PFSK-1 (cell line): ENCODE data around the gene GTPBP3.

Experiments used
- FOXP2 ChIP-seq: optimal IDR thresholded peaks from 2 replicates; pipeline ENCODE3; 2011; ENCODE audit warnings: borderline replicate concordance, control low read depth, inconsistent platforms; ENCODE audit not compliant: insufficient read depth; ENCODE audit errors: extremely low read length, extremely low read depth
- POLR2AphosphoS5 ChIP-seq: IDR thresholded peaks from 2 replicates; pipeline ENCODE4 v1.6.1; 2012; ENCODE audit warnings: low read depth, mild to moderate bottlenecking, control low read depth, low read length, moderate library complexity
- SIN3A ChIP-seq: IDR thresholded peaks from 2 replicates; pipeline ENCODE4 v1.6.1; 2012; ENCODE audit warnings: mild to moderate bottlenecking, low read length, moderate library complexity, borderline replicate concordance; ENCODE audit not compliant: insufficient read depth
- TAF1 ChIP-seq: IDR thresholded peaks from 2 replicates; pipeline ENCODE4 v1.6.1; 2012; ENCODE audit warnings: low read length, control low read depth, borderline replicate concordance; ENCODE audit not compliant: insufficient read depth
- TF ChIP-seq, protein P1 (sequence below), 2 experiments: IDR thresholded peaks; 2 replicates each; pipeline versions ENCODE4 v1.6.1 to v1.8.0; 2011 to 2012; ENCODE audit warnings: low read depth in 2 of 2, low read length in 2 of 2, control low read depth in 1 of 2, inconsistent platforms in 1 of 2, mild to moderate bottlenecking in 1 of 2, moderate library complexity in 1 of 2; ENCODE audit not compliant: insufficient read depth in 1 of 2

The GTPBP3 gene

DNA sequence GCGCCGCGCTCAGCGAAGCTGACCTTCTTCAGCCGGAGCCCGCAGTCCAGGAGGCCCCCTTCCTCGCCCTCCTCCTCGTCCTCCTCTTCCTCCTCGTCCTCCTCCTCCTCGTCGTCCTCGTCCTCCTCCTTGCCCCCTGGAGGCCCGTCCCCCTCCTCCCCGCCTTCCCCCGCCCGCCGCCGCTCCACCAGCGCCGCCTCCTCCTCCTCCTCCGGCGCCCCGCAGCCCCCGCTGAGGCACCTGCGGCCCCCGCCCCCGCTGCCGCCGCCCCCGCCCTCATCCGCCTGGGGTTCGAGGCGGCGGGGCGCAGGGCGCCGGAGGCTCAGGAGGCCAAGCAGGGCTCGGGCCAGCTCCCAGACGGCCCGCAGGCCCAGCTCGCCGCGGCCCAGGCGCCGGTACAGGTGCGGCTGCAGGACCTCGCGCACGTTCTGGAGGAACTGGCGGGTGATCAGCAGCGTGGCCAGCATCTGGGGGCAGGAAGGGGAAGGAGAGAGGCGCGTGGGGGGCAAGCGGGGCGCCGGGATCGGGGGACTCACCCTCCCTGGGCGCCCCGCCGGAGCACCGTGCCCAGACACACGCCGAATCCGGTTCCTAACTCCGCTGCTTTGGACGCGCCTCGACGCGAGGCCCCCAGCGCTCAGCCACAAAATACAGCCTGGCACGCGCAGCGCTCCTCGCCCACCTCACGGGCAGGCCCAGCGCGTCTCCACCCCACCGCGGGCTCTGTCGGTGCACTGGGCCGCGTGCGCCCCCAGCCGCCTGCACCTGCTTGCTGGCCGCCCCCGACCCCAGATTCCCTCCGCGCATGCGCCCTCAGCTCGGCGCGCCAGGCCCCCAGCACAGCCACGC lies 8.6 kb upstream of the GTPBP3 start:
- TF ChIP-seq SIN3A = no peak
- no peak for TF ChIP-seq POLR2AphosphoS5
- no peak for TF ChIP-seq FOXP2

DNA sequence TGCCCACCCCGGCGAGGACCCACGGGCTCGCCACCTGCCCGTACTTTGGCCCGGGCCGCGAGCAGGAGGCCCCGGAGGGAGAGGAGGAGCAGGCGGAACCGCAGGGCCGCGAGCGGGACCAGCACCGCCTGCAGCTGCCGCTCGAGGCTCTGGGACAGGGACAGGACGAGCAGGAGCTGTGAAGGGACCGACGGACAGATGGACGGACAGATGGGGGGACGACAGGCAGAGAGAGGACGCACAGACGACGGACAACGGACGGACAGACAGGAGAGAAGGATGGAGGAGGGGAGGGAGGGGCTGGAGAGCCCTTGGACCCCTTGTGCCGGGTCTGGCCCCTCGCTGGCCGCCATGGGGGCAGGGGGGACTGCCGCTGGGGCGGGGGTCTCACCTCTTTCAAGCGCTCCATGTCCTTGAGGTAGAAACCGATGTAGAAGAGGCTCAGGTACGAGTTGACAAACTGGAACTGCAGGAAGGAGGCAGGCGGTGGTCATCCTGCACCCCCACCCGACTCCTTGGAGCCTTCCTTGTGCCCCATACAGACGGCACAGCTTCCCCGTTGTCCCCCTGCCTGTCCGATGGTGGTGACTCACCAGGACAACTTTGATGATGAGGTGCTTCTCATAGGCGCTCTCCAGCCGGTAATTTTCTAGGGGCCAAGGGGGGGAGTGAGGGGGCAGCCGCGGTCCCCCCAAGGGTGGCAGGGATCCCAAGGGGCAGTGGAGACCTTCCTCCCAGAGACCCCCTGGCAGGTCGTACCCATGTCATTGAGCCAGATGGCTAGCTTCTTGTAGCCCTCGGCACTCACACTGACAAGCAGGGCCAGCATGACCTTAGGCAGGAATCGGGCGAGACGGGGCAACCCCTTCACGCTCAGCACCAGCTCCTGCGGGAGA lies 7.7 kb upstream of the GTPBP3 start:
- TF ChIP-seq, protein P1, sequence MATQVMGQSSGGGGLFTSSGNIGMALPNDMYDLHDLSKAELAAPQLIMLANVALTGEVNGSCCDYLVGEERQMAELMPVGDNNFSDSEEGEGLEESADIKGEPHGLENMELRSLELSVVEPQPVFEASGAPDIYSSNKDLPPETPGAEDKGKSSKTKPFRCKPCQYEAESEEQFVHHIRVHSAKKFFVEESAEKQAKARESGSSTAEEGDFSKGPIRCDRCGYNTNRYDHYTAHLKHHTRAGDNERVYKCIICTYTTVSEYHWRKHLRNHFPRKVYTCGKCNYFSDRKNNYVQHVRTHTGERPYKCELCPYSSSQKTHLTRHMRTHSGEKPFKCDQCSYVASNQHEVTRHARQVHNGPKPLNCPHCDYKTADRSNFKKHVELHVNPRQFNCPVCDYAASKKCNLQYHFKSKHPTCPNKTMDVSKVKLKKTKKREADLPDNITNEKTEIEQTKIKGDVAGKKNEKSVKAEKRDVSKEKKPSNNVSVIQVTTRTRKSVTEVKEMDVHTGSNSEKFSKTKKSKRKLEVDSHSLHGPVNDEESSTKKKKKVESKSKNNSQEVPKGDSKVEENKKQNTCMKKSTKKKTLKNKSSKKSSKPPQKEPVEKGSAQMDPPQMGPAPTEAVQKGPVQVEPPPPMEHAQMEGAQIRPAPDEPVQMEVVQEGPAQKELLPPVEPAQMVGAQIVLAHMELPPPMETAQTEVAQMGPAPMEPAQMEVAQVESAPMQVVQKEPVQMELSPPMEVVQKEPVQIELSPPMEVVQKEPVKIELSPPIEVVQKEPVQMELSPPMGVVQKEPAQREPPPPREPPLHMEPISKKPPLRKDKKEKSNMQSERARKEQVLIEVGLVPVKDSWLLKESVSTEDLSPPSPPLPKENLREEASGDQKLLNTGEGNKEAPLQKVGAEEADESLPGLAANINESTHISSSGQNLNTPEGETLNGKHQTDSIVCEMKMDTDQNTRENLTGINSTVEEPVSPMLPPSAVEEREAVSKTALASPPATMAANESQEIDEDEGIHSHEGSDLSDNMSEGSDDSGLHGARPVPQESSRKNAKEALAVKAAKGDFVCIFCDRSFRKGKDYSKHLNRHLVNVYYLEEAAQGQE (IDR thresholded peaks at IDR 0.05; ENCODE audit: insufficient read depth in 1 of 2, low read depth in 2 of 2, low read length in 2 of 2) = no peak
- TF ChIP-seq POLR2AphosphoS5 = no peak
- TF ChIP-seq TAF1 = no peak
- TF ChIP-seq SIN3A = no peak
- peak; percentile 25 for TF ChIP-seq FOXP2

DNA sequence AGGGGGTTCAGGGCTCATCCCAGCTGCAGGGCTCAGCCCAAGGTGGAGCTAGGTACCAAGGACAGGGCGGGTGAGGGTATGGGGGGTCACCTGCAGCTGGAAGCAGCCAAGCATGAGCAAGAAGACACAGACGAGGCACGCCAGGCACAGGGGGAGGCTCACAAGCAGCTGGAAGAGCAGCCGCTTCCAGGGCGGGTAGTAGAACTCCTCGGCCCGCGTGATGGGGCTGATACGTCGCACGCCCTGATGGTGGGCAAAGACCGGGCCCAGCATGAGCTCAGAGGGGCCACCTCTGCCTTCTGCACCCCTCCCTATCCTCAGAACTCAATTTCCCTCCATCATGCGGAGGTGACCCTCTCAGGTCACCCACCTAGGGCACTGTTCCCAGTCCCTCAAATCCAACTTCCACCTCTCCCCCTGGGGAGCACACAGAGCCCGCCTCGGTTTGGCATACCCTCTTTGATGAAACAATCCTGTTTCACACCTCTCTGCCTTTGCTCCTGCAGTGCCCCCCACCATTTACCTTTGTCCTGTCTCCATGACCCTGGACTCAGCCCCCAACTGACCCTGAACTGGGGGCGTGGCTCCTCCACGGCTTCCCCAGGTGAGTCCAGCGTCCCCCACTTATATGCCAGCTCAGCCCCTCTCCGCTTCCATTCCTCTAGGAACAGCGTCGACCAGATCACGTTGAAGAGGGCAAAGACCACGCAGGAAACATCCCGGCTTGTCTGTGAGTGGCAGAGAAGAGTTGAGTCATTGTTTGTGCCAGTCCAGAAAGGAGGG lies 6.9 kb upstream of the GTPBP3 start:
- TF ChIP-seq SIN3A = no peak
- TF ChIP-seq, protein P1 (IDR thresholded peaks at IDR 0.05; ENCODE audit: insufficient read depth in 1 of 2, low read depth in 2 of 2, low read length in 2 of 2) = no peak
- no peak for TF ChIP-seq FOXP2
- no peak for TF ChIP-seq TAF1
- TF ChIP-seq POLR2AphosphoS5 = no peak

DNA sequence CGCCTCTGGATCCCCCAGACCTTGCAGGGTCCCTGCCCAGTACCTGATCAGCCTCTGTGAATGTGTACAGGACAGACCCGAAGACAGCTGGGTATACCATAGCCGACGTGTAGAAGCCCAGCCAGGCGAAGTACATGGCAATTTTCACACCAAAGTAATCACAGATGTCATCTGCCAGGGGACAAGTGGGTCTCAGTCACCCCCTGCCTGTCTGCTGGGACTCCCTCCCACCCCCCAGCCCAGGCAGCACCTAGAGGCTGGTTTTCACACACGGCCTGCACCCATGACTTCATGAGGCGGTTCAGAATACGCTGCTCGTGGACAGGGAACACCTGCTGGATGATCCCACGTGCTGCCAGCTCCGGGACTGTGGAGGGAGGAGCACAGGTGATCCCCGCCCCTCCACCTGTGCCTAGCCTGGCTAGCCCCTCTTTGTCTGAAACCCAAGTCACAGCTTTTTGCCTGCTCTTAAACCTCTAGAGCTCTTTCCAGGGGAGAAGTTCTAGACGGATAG lies 6.3 kb upstream of the GTPBP3 start:
- no peak for TF ChIP-seq FOXP2
- TF ChIP-seq SIN3A = no peak
- TF ChIP-seq, protein P1 (IDR thresholded peaks at IDR 0.05; ENCODE audit: insufficient read depth in 1 of 2, low read depth in 2 of 2, low read length in 2 of 2) = no peak
- TF ChIP-seq POLR2AphosphoS5 = no peak

DNA sequence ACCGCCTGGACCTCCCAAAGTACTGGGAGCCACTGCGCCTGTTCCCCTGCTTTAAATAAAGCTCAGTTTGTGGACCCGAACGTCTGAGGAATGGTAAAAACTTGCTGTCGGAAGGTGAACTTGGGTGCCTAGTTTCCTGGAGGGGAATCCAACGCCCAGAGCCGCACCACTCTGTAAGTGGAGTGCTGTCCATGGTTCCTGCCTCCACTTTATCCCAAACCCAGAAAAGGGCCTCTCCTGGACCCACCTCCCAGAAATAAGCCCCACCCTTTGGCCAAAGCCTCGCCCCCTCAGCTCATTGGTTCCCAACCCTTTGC lies 5.0 kb upstream of the GTPBP3 start:
- TF ChIP-seq, protein P1 (IDR thresholded peaks at IDR 0.05; ENCODE audit: insufficient read depth in 1 of 2, low read depth in 2 of 2, low read length in 2 of 2) = peak; percentile 56 to 84
- TF ChIP-seq FOXP2 = no peak
